IMR-90 (cell line): ENCODE data around the gene SCRG1. TPM values are rescaled to one million over a fixed set of nuclear protein-coding genes. Genes with fewer than 3 reads are reported as not detected.
A peak's percentile ranks its signal among the peaks of the same experiment; 100 is the strongest.

Source experiments
- ATAC-seq: fragments of 200-7000 bp; cut with Tn5 transposase; 2 replicates; pipeline ENCODE4 v1.9.1; 2020; ENCODE audit warnings: low read depth, mild to moderate bottlenecking, moderate library complexity
- BruUV-seq: library from RNA; stranded (reverse); fragments of 400-500 nt; replicated peaks from 2 replicates; lab custom pipeline; 2021; lab: Mats Ljungman, UMichigan
- CTCF ChIA-PET: fragments of 300-600 bp; formaldehyde crosslinking; extraction: SDS; loops from one replicate; lab custom pipeline; 2021; ENCODE audit warnings: antibody characterized with exemption; lab: Yijun Ruan, JAX
- POLR2A ChIA-PET: fragments of 300-600 bp; sonication (Branson Sonifier 250); formaldehyde crosslinking; loops from one replicate; lab custom pipeline; 2022; ENCODE audit warnings: antibody characterized with exemption; ENCODE audit not compliant: unreplicated experiment; lab: Charles Lee
- DNase-seq: peaks from one replicate; pipeline ENCODE4 v3.0.0; 2013
- H2AFZ ChIP-seq: replicated peaks from 2 replicates; pipeline ENCODE3; 2013; ENCODE audit warnings: low read length, mild to moderate bottlenecking; ENCODE audit not compliant: poor library complexity
- H2AK5ac ChIP-seq: 2 replicates; pipeline ENCODE4 v1.6.1; 2013; ENCODE audit warnings: low read depth, low read length, inconsistent platforms
- H2AK9ac ChIP-seq: replicated peaks from 2 replicates; pipeline ENCODE3; 2013; ENCODE audit warnings: mild to moderate bottlenecking, low read depth, low read length, moderate library complexity; ENCODE audit not compliant: poor library complexity
- H2BK120ac ChIP-seq: 2 replicates; pipeline ENCODE4 v1.6.1; 2013; ENCODE audit warnings: low read depth, low read length, inconsistent platforms
- H2BK15ac ChIP-seq: 3 replicates; pipeline ENCODE4 v1.6.1; 2013; ENCODE audit warnings: low read depth, low read length, inconsistent platforms
- H2BK20ac ChIP-seq: 2 replicates; pipeline ENCODE4 v1.6.1; 2013; ENCODE audit warnings: low read depth, mild to moderate bottlenecking, inconsistent platforms, low read length, moderate library complexity
- H2BK5ac ChIP-seq: 2 replicates; pipeline ENCODE4 v1.6.1; 2013; ENCODE audit warnings: mild to moderate bottlenecking, low read depth, low read length, inconsistent platforms; ENCODE audit not compliant: poor library complexity, severe bottlenecking
- H3K14ac ChIP-seq: replicated peaks from 2 replicates; pipeline ENCODE4 v1.6.1; 2013; ENCODE audit warnings: low read depth, low read length, inconsistent platforms
- H3K18ac ChIP-seq: 2 replicates; pipeline ENCODE4 v1.6.1; 2013; ENCODE audit warnings: low read depth, low read length, control low read depth
- H3K23ac ChIP-seq: 2 replicates; pipeline ENCODE4 v1.6.1; 2013; ENCODE audit warnings: low read depth, low read length, inconsistent platforms
- H3K27ac ChIP-seq: 2 replicates; pipeline ENCODE4 v1.5.1; 2013; ENCODE audit warnings: mild to moderate bottlenecking, control low read depth, low read length; ENCODE audit not compliant: insufficient read depth
- H3K27me3 ChIP-seq: 2 replicates; pipeline ENCODE4 v1.6.1; 2013; ENCODE audit warnings: low read length; ENCODE audit not compliant: control insufficient read depth, insufficient read depth
- H3K36me3 ChIP-seq: 2 replicates; pipeline ENCODE4 v1.6.1; 2013; ENCODE audit warnings: low read length, mixed read lengths; ENCODE audit not compliant: control insufficient read depth, insufficient read depth
- H3K4ac ChIP-seq: 2 replicates; pipeline ENCODE4 v1.6.1; 2013; ENCODE audit warnings: low read depth, low read length, inconsistent platforms
- H3K4me1 ChIP-seq: 2 replicates; pipeline ENCODE4 v1.6.1; 2013; ENCODE audit warnings: low read length, mixed read lengths; ENCODE audit not compliant: control insufficient read depth, insufficient read depth
- H3K4me2 ChIP-seq: 2 replicates; pipeline ENCODE4 v1.6.1; 2013; ENCODE audit warnings: low read depth, mild to moderate bottlenecking, control low read depth, low read length, moderate library complexity
- H3K4me3 ChIP-seq: 2 replicates; pipeline ENCODE4 v1.5.1; 2013; ENCODE audit warnings: low read depth, mild to moderate bottlenecking, control low read depth, low read length, moderate library complexity; ENCODE audit not compliant: insufficient read depth
- H3K56ac ChIP-seq: 2 replicates; pipeline ENCODE4 v1.6.1; 2013; ENCODE audit warnings: low read length, inconsistent platforms; ENCODE audit not compliant: insufficient read depth; ENCODE audit errors: extremely low read depth
- H3K79me1 ChIP-seq, 2 experiments: 2 replicates each; pipeline ENCODE4 v1.6.1; 2013; ENCODE audit warnings: low read length in 2 of 2, inconsistent platforms in 1 of 2, low read depth in 1 of 2
- H3K9ac ChIP-seq: 2 replicates; pipeline ENCODE4 v1.6.1; 2013; ENCODE audit warnings: low read depth, low read length, control low read depth
- H3K9me1 ChIP-seq: 2 replicates; pipeline ENCODE4 v1.6.1; 2013; ENCODE audit warnings: low read length, inconsistent platforms; ENCODE audit not compliant: insufficient read depth
- H3K9me3 ChIP-seq: 2 replicates; pipeline ENCODE4 v1.6.1; 2013; ENCODE audit warnings: low read length; ENCODE audit not compliant: control insufficient read depth, insufficient read depth
- H4K20me1 ChIP-seq: 2 replicates; pipeline ENCODE4 v1.6.1; 2013; ENCODE audit warnings: low read length, inconsistent platforms; ENCODE audit not compliant: insufficient read depth
- H4K5ac ChIP-seq: 2 replicates; pipeline ENCODE4 v1.6.1; 2013; ENCODE audit warnings: mild to moderate bottlenecking, low read depth, low read length, control low read depth
- H4K8ac ChIP-seq, 2 experiments: 2 replicates each; pipeline ENCODE4 v1.6.1; 2013; ENCODE audit warnings: low read depth in 2 of 2, low read length in 2 of 2, control low read depth in 1 of 2, inconsistent platforms in 1 of 2
- H4K91ac ChIP-seq: 2 replicates; pipeline ENCODE4 v1.6.1; 2013; ENCODE audit warnings: low read depth, low read length, inconsistent platforms; ENCODE audit not compliant: insufficient read depth
- MAZ ChIP-seq: IDR thresholded peaks from 2 replicates; pipeline ENCODE4 v1.6.1; 2012; ENCODE audit warnings: low read depth, mild to moderate bottlenecking, low read length, improper control_type of control experiment, moderate library complexity, borderline replicate concordance
- POLR2A ChIP-seq: IDR thresholded peaks from 2 replicates; pipeline ENCODE4 v1.6.1; 2012; ENCODE audit warnings: mild to moderate bottlenecking, low read depth, low read length
- WGBS, 2 experiments: methylation state at CpG; one replicate each; pipeline versions ENCODE4 v1.1.5 to v1.1.7; 2013; ENCODE audit warnings: missing lambda C conversion rate in 2 of 2; ENCODE audit not compliant: insufficient read length in 1 of 2; ENCODE audit errors: extremely low coverage in 2 of 2; 5-methylcytosine and 5-hydroxymethylcytosine counted together
- dilution Hi-C: fragments of 300-500 bp; cut with HindIII; formaldehyde crosslinking; loops from one replicate; pipeline ENCODE4 v1.14.3; 2018; ENCODE audit warnings: low sequenced_read_pairs; ENCODE audit not compliant: unreplicated experiment
- in situ Hi-C: fragments of 300-500 bp; cut with MboI; formaldehyde crosslinking; loops from 3 replicates; pipeline ENCODE4 v1.14.3; 2019; ENCODE audit warnings: low sequenced_read_pairs, inconsistent platforms, mixed read lengths
- intact Hi-C: fragments of 100-400 bp; cut with micrococcal nuclease; formaldehyde crosslinking; loops from 2 replicates; pipeline ENCODE4 v1.10.0; 2022
- polyA plus RNA-seq, 3 experiments: library from polyadenylated mRNA; depleted of rRNA; stranded (reverse); fragments of >200 nt; gene quantifications; 2 replicates each; pipeline ENCODE4 v1.2.3, GENCODE V29; 2012; ENCODE audit warnings: low replicate concordance in 1 of 3
- total RNA-seq: library from RNA; depleted of rRNA; stranded (reverse); fragments of >200 nt; gene quantifications from 2 replicates; pipeline ENCODE4 v1.2.3, GENCODE V29; 2012

Gene SCRG1
- total and polyA plus RNA-seq, 2 of the 4 experiments (the other 2 are of a cell fraction) = under 0.01 to 0.22 TPM

DNA sequence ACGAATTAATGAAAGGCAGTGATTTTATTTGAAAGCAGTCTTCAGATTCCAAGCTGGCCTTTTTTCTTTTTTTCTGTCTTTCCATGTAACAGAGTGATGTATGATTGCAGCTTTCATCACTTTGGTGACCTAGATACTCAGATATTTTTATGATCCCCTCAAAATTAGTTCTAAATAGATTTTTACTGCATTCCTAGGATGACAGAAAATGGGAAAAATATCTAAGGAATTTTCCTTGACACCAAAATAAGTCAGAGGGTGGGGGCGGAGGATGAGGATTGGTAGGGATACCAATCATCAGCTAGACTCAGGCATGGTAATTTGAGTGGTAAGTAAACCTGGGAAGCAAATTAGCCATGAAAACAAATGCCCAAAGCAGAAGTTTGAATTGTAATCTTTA lies 52.8 kb downstream of the SCRG1 start:
- Histone ChIP-seq H2AFZ (no peak overlapping the region), H2BK120ac (peak overlapping the region; percentile 83), H4K5ac (no peak overlapping the region), H3K14ac (no peak overlapping the region; the same call in 1 of the 2 replicates), H2AK9ac (no peak overlapping the region), H4K20me1 (no peaks in the 10 kb centered on the region), H2BK5ac (peak overlapping the region; percentile 68), H3K27me3 (no peaks in the 10 kb centered on the region), H4K8ac (peak overlapping the region in 1 of 2 experiments; percentile 40; a peak in 2 of 4 replicates), H3K56ac (no peak overlapping the region), H3K4ac (no peak overlapping the region; the same call in 1 of the 2 replicates), H3K9ac (peak overlapping the region; percentile 37; the same call in 1 of the 2 replicates), H2BK15ac (no peak overlapping the region), H4K91ac (no peak overlapping the region), H3K9me1 (no peaks in the 10 kb centered on the region), H3K4me3 (no peak overlapping the region), H3K9me3 (no peaks in the 10 kb centered on the region), H2BK20ac (0 out of 2 replicates have a peak overlapping the region, but pooled peaks have one; percentile 59), H3K4me2 (peak overlapping the region; percentile 32; the same call in 1 of the 2 replicates), H3K18ac (no peak overlapping the region), H3K79me1 (no peaks in the 10 kb centered on the region), H3K27ac (no peak overlapping the region), H3K36me3 (no peaks in the 10 kb centered on the region), H3K23ac (no peak overlapping the region), H3K4me1 (peaks cover 2% of the 10 kb centered on the region; the same call in 1 of the 2 replicates), H2AK5ac (no peak overlapping the region)
- POLR2A ChIA-PET = interaction anchor here (0.7 to 1.6 kb wide), 2 partner anchors 12 to 19 kb away, joined by 4 read pairs; partner anchors contain the start of gene HMGB2
- intact Hi-C loops = no loop called here
- ATAC-seq = peak; percentile 81
- peak; percentile 47 for DNase-seq
- CTCF ChIA-PET = interaction anchor here (2.2 kb wide), 1 partner anchor 29 kb away, joined by 5 read pairs; no protein-coding TSS in a partner anchor
- TF ChIP-seq MAZ (peak; percentile 34; the same call in 1 of the 2 replicates), POLR2A (no peak)
- no CpG with 5 or more reads among the region's 2 CpGs for WGBS, 2 experiments
- in situ Hi-C loops = no loop called here
- dilution Hi-C loops = no loop called here
- no TSS peak for BruUV-seq
